Vagina (tissue), 2 donors: ENCODE measurements around the gene NGB. TPM values are rescaled to one million over a fixed set of nuclear protein-coding genes. Genes with fewer than 3 reads are reported as not detected.

ENCODE experiments used
- DNase-seq, 2 donors: peaks; one replicate each; pipeline ENCODE4 v3.0.0-alpha.2; 2017; ENCODE audit errors: extremely low spot score in 2 of 2
- H3K27ac ChIP-seq: fragments of 200-600 bp; sonication (generic); one replicate; pipeline ENCODE4 v1.5.1; 2019
- H3K27me3 ChIP-seq: fragments of 200-600 bp; sonication (generic); one replicate; pipeline ENCODE4 v1.5.1; 2019
- H3K36me3 ChIP-seq, 2 donors: fragments of 200-600 bp; sonication (generic); one replicate each; pipeline ENCODE4 v1.5.1; 2017 to 2019
- H3K4me1 ChIP-seq: fragments of 200-600 bp; sonication (generic); one replicate; pipeline ENCODE4 v1.5.1; 2019
- H3K4me3 ChIP-seq, 2 donors: fragments of 200-600 bp; sonication (generic); 1 replicate in 1 of 2; 2 replicates in 1 of 2; pipeline ENCODE4 v1.5.1; 2016 to 2019
- H3K9me3 ChIP-seq: fragments of 200-600 bp; sonication (generic); one replicate; pipeline ENCODE4 v1.5.1; 2019
- POLR2A ChIP-seq, 2 donors: fragments of 450-650 bp; IDR thresholded peaks; one replicate each; pipeline ENCODE4 v1.6.1; 2017; ENCODE audit warnings: antibody characterized with exemption in 2 of 2, mild to moderate bottlenecking in 2 of 2, moderate library complexity in 2 of 2
- POLR2AphosphoS5 ChIP-seq, 2 donors: sonication (generic); formaldehyde crosslinking; IDR thresholded peaks; one replicate each; pipeline ENCODE4 v1.9.0; 2017; ENCODE audit warnings: antibody characterized with exemption in 2 of 2, mild to moderate bottlenecking in 2 of 2, low read depth in 1 of 2; ENCODE audit not compliant: insufficient read depth in 1 of 2
- intact Hi-C: fragments of 100-400 bp; cut with DNase I; formaldehyde crosslinking; loops from one replicate; pipeline ENCODE4 v1.15.1; 2023
- total RNA-seq: library from RNA; depleted of rRNA; stranded (reverse); fragments of >200 nt; gene quantifications from one replicate; pipeline ENCODE4 v1.2.3, GENCODE V29; 2016
- TF ChIP-seq, protein P1 (sequence below), 3 experiments: fragments of 450-650 bp in 2 of 3; fragments of 200-600 bp in 1 of 3; sonication (generic) in 1 of 3; IDR thresholded peaks; one replicate each; pipeline ENCODE4 v1.5.1; 2017 to 2019; ENCODE audit warnings: antibody characterized with exemption in 3 of 3, mild to moderate bottlenecking in 2 of 3, moderate library complexity in 2 of 3

The NGB gene
- total RNA-seq, 1 donor from 2014 or later: 1.7 TPM

GRCh38 chr14:77272261-77272660 lies 1.3 kb upstream of the NGB start:
- H3K36me3 ChIP-seq: peaks cover 0 to 4% of the 10 kb centered on the region in 2 donors
- no peaks in the 10 kb centered on the region for H3K27me3 ChIP-seq
- intact Hi-C loops: no loop called here
- no peak for TF ChIP-seq POLR2A (IDR thresholded peaks at IDR 0.05)
- TF ChIP-seq, protein P1, sequence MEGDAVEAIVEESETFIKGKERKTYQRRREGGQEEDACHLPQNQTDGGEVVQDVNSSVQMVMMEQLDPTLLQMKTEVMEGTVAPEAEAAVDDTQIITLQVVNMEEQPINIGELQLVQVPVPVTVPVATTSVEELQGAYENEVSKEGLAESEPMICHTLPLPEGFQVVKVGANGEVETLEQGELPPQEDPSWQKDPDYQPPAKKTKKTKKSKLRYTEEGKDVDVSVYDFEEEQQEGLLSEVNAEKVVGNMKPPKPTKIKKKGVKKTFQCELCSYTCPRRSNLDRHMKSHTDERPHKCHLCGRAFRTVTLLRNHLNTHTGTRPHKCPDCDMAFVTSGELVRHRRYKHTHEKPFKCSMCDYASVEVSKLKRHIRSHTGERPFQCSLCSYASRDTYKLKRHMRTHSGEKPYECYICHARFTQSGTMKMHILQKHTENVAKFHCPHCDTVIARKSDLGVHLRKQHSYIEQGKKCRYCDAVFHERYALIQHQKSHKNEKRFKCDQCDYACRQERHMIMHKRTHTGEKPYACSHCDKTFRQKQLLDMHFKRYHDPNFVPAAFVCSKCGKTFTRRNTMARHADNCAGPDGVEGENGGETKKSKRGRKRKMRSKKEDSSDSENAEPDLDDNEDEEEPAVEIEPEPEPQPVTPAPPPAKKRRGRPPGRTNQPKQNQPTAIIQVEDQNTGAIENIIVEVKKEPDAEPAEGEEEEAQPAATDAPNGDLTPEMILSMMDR (IDR thresholded peaks at IDR 0.05): no peak
- TF ChIP-seq POLR2AphosphoS5 (IDR thresholded peaks at IDR 0.05; ENCODE audit: insufficient read depth in 1 of 2, low read depth in 1 of 2): no peak
- H3K27ac ChIP-seq: no peak overlapping the region
- DNase-seq: no peak
- no peak overlapping the region for H3K4me3 ChIP-seq
- H3K9me3 ChIP-seq: no peaks in the 10 kb centered on the region
- H3K4me1 ChIP-seq: peaks cover 11% of the 10 kb centered on the region

GRCh38 chr14:77270361-77271112 lies 469 bp downstream of the NGB start:
- intact Hi-C loops: no loop called here
- Histone ChIP-seq H3K27me3 (no peaks in the 10 kb centered on the region), H3K27ac (no peak overlapping the region), H3K9me3 (no peaks in the 10 kb centered on the region), H3K4me3 (no peak overlapping the region), H3K4me1 (peaks cover 11% of the 10 kb centered on the region), H3K36me3 (no peaks in the 10 kb centered on the region)
- DNase-seq: no peak
- TF ChIP-seq POLR2A (IDR thresholded peaks at IDR 0.05) (no peak), POLR2AphosphoS5 (IDR thresholded peaks at IDR 0.05; ENCODE audit: insufficient read depth in 1 of 2, low read depth in 1 of 2) (no peak)
- TF ChIP-seq, protein P1 (IDR thresholded peaks at IDR 0.05): no peak

DNA sequence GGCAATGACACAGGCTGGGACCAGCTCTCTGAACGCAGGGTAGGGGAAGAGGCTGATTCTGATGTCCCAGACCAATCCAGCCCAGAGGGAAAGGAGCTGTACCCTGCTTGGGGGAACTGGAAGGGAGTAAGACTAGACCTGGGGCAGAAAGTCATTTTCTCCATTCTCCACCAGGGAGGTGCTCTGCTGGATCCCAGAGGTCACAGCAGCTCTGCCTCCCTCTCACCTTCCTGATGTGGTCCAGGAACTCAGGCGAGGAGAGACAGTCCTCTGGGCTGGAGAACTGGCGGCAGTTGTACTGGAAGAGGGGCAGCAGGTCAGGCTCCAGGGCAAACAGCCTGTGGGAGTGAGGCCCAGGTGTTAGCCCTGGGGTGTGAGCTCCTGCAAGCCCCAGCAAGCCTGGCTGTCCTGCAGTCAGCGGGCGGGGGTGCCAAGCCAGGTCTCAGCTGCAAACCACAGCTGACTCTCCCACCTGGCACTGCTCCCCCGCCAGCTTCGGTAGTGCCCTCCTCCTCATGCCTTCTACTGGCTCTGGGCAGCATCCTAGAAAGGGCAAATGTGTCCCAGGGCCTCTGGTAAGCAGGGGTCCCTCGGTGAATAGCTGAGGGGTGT lies 1.9 kb downstream of the NGB start:
- no peak overlapping the region for H3K27ac ChIP-seq
- H3K9me3 ChIP-seq: no peaks in the 10 kb centered on the region
- intact Hi-C loops: no loop called here
- H3K36me3 ChIP-seq: no peaks in the 10 kb centered on the region
- H3K27me3 ChIP-seq: no peaks in the 10 kb centered on the region
- TF ChIP-seq, protein P1 (IDR thresholded peaks at IDR 0.05): no peak
- TF ChIP-seq POLR2AphosphoS5 (IDR thresholded peaks at IDR 0.05; ENCODE audit: insufficient read depth in 1 of 2, low read depth in 1 of 2): no peak
- no peak for TF ChIP-seq POLR2A (IDR thresholded peaks at IDR 0.05)
- H3K4me1 ChIP-seq: peaks cover 11% of the 10 kb centered on the region
- H3K4me3 ChIP-seq: no peak overlapping the region
- DNase-seq: no peak

GRCh38 chr14:77267937-77268699 lies 2.9 kb downstream of the NGB start:
- Histone ChIP-seq H3K27me3 (no peaks in the 10 kb centered on the region), H3K27ac (no peak overlapping the region), H3K9me3 (no peaks in the 10 kb centered on the region), H3K4me1 (peaks cover 11% of the 10 kb centered on the region), H3K36me3 (no peaks in the 10 kb centered on the region), H3K4me3 (no peak overlapping the region)
- DNase-seq: no peak
- TF ChIP-seq POLR2AphosphoS5 (IDR thresholded peaks at IDR 0.05; ENCODE audit: insufficient read depth in 1 of 2, low read depth in 1 of 2) (no peak), POLR2A (IDR thresholded peaks at IDR 0.05) (no peak)
- TF ChIP-seq, protein P1 (IDR thresholded peaks at IDR 0.05): no peak
- intact Hi-C loops: no loop called here
